Activated gamma-delta T cell treated with Interleukin-2 at 50 U/mL for 16 hours (primary cell): ENCODE results near the gene DXO.
"Not testable (repeated sequence)": the region's sequence is repeated elsewhere in the genome, so short reads cannot be mapped to it uniquely, and the experiment has no call there.

Experiments used
- DNase-seq: peaks from one replicate; pipeline ENCODE4 v3.0.0-alpha.2; 2020

DXO gene

DNA sequence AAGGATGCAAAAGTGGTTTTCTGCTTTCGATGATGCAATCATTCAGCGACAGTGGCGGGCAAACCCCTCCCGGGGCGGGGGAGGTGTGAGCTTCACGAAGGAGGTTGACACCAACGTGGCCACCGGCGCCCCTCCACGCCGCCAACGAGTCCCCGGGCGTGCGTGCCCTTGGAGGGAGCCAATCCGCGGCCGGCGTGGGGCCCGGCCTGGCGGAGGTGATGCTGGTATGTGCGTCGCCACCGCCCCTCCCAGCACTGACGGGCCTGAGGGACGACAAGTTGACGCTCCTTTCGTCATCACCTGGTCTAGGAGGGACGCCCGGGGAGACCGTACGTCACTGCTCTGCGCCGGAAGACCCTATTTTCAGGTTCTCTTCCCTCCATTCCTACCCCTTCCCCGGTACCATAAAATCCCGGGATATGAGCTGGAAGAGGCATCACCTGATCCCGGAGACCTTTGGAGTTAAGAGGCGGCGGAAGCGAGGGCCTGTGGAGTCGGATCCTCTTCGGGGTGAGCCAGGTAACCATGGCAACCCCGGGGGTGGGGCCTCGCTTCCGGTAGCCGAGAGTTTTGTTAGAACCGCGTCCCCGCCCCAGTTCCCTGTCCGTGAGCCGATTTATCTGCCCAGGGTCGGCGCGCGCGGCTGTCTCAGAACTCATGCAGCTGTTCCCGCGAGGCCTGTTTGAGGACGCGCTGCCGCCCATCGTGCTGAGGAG is at the start of gene DXO:
Gene DXO (minus strand): TSS at position 146 of the 716 bp plus-strand sequence. CDS start 463 bp downstream, outside the sequence.
- DNase-seq, result peak; percentile 94

DNA sequence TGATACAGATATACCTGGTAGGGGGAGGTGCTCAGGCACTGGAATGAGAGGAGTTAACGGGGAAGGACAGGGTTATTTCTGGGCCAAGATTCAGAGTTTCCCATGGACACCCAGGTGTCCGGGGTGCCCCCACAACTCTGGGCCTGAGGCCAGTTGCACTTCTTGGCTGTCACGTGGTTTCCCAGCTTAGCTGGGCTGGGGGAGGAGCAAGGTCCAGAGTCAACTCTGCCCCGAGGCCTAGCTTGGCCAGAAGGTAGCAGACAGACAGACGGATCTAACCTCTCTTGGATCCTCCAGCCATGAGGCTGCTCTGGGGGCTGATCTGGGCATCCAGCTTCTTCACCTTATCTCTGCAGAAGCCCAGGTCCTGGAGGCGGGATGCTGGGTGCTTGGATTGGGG is 42.6 kb upstream of the DXO start, which contains the start of gene C4B:
Gene C4B (plus strand): TSS at position 249 of the 400 bp plus-strand sequence. CDS start 51 bp downstream, at position 300.
- not testable (repeated sequence) for DNase-seq

DNA sequence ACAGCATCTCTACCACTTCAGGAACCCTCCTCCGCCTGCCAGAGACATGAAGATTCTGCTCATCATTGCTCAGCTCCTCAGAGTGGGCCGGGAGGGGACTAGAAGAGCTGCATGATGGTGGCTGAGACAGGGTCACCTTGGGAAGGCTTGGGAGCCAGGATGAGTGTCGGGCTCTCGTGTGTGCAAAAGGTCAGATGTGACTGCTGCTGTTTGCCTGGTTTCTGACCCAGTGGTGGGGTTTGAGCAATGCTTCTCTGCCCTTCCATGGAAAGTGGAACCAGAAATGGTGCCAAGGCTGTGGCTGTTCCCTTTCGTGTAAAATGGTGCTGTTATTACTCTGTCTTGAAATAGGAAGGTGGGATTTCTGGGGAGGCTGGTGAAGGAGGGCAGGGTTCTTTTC is 41.8 kb upstream of the DXO start:
- not testable (repeated sequence) for DNase-seq

DNA sequence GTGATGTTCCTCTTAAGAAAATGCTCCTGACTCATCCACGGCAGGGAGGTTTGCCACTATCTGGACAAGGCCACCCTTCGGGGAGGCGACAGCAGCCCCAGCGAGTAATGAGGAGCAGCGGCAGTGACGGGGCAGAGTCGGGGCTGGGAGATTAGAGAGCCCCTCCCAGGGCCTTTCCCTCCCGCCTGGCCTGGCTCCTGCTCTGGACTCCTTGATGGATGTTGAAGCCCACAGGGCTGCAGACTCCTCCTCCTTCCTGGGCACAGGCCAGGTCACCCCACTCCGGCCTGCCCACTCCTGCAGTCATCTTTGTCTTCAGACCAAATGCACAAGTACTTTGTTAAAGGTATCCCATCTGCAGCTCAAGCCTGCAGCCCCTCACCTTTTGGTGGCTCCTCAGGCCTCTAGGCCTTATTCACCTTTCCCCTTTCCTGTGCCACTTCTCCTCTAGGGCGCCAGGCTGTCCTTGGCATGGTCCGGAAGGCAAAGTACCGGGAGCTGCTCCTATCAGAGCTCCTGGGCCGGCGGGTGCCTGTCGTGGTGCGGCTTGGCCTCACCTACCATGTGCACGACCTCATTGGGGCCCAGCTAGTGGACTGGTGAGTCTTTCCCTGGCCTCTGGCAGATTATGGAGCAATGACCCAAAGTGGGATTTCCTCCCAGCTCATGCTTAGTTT is 41.1 kb upstream of the DXO start:
- not testable (repeated sequence) for DNase-seq

DNA sequence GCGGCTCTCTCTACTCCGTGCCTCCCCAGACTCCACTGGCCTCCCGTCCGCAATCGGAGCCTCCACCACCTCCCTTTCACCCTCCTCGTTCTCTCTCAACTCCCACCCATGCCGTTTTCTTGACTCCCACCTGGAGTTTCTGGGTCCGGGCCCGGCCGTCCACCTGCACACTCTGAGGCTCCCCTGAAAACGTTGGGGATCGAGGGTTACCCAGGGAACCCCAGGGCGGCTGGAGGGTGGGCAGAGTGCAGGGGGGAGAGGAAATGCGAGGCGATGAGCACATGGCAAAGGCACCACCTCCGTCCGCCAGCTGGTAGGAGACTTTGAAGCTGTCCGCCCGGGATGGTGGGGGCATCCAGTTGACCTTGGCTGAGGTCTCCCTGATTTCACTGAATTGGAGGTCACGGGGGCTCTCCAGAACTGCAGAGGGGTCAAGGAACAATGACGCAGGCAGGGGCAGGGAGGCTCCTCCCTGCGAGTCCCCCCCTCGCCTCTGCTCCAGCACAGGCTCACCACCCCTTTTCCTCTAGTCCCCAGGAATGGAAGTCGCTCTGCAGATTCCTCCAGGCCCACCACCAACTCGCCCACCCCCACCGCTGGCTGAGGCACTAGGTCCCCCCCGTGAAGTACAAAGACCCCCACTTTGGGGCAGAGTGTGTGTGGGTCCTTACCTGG is 39.1 kb upstream of the DXO start:
- not testable (repeated sequence) for DNase-seq

DNA sequence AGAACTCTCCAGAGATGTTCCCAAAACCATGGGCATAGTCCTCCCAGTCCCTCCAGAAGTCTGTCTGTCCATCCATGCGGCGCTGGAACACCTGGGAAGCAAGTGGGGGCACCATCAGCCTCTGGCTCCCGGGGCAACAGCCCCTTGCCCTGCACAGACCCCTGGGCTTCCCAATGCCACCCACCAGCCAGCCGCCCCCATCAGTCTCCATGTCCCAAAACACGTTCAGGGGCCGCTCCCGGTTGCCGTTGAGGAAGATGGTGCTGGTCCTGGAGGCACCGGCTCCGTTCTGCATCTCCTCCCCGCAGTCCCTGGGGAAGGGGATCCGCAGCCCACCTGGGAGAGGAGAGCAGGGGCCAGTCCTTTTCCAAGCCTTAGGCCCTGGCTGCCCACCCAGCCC is 37.6 kb upstream of the DXO start:
- not testable (repeated sequence) for DNase-seq

DNA sequence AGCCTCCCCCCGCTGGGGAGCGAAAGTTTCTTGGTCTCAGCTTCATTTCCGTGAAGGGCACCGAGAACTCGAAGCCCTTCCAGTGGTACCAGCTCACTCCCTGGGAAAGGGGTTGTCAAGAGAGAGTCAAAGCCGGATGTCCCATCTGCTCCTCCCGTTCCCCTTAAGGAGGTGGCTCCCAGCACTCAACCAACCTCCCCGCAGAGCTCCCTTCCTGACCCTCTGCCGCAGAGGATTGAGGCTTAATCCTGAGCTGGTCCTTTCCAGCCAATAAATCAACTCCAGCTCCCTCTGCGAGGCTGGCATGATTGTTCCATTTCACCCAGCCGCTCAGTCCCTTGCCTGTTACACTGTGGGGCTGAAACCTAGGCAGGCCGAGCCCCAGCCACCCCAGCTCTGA is 36.7 kb upstream of the DXO start:
- DNase-seq, result not testable (repeated sequence)

DNA sequence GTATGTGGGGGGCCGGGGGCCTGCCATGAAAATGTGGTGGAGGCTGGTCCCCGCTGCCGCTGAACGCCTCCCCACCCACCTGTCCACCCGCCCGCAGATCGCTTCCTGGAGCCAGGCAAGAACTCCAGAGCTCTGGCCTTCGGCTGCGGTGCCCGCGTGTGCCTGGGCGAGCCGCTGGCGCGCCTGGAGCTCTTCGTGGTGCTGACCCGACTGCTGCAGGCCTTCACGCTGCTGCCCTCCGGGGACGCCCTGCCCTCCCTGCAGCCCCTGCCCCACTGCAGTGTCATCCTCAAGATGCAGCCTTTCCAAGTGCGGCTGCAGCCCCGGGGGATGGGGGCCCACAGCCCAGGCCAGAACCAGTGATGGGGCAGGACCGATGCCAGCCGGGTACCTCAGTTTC is 36.1 kb upstream of the DXO start:
- DNase-seq, result not testable (repeated sequence)

DNA sequence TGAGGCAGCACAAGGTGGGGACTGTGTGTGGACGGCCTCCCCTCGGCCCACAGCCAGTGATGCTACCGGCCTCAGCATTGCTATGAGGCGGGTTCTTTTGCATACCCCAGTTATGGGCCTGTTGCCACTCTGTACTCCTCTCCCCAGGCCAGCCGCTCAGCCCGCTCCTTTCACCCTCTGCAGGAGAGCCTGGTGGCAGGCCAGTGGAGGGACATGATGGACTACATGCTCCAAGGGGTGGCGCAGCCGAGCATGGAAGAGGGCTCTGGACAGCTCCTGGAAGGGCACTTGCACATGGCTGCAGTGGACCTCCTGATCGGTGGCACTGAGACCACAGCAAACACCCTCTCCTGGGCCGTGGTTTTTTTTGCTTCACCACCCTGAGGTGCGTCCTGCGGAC is 35.1 kb upstream of the DXO start:
- DNase-seq, result not testable (repeated sequence)

DNA sequence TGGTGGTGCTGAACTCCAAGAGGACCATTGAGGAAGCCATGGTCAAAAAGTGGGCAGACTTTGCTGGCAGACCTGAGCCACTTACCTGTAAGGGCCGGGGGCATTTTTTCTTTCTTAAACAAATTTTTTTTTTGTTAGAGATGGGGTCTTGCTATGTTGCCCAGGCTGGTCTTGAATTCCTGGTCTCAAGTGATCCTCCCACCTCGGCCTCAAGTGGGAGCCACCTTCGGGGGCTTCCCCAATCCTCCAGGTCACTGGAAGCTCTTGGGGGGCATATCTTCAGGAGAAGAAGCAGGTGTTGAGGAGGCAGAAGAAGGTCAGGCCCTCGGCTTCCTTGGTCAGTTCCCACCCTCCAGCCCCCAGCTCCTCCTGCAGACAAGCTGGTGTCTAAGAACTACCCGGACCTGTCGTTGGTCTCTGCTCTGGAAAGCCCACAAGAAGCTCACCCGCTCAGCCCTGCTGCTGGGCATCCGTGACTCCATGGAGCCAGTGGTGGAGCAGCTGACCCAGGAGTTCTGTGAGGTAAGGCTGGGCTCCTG is 34.1 kb upstream of the DXO start:
- not testable (repeated sequence) for DNase-seq

DNA sequence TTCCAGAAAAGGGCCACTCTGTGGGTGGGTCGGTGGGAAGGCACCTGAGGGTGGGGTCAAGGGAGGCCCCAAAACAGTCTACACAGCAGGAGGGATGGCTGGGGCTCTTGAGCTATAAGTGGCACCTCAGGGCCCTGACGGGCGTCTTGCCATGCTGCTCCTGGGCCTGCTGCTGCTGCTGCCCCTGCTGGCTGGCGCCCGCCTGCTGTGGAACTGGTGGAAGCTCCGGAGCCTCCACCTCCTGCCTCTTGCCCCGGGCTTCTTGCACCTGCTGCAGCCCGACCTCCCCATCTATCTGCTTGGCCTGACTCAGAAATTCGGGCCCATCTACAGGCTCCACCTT is 33.6 kb upstream of the DXO start:
- DNase-seq, result not testable (repeated sequence)

DNA sequence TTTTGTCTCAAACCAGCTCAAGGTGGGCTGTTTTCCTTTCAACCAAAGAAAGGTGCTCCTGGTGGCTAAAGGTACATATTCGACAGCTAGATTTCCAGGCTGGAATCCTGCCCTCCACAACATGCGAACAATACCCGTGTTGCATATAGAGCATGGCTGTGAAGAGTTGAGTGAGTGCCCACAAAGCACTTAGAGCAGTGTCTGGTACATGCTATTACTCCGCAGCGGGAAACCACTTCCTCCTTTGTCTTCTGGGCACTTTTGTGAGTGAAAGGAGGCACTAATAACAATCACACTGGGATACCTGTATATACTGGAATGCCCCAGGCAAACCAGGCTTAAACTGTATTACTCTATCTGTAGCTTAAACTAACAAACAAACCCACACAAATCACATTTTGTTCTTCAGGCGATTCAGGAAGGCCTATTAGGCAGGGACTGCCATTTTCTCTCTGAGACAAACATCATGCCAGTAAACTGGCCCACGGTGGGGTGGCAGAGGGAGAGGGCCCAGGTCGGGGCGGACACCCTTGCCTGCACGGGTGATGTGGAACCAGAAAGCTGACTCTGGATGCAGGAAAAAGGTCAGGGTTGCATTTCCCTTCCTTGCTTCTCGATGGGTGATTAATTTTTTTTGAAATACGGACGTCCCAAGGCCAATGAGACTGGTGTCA is 33.1 kb upstream of the DXO start:
- DNase-seq, result not testable (repeated sequence)

DNA sequence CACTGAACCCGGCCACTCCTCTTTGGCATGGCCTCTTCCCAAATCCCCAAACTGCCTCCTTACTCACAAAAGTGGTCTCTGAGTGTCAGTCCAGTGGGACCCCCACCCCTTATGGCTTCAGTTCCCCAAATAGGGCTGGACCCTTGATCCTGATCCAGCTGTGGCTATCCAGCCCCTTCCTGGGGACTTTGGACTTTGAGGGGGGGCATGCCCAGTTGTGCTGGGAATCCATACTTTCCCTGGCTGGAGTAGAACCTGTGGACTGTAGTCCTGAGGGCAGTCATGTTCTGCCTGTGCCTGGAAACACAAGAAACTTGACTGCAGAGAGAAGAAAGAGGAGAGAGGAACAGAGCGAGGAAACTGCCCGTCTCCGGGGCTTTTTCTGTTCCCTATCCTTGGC is 32.5 kb upstream of the DXO start:
- DNase-seq, result not testable (repeated sequence)

DNA sequence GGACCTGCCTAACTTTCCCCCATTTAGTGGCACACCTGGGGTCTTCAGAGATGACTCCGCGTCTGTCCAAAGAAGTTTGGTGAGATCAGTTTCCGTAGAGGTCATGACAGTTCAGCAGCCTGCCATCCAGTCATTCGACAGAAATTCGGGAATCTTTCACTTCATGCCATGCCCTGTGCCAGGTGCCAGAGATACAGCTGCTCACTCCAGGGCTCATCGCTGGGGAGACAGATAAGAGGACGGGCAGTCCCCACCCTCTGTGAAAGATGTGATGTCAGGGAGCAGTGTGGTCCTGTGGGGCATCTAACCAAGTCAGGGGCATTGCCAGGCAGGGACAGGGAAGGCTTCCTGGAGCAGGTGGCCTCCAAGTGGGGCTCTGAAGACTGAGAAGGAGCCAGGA is 31.4 kb upstream of the DXO start:
- not testable (repeated sequence) for DNase-seq

DNA sequence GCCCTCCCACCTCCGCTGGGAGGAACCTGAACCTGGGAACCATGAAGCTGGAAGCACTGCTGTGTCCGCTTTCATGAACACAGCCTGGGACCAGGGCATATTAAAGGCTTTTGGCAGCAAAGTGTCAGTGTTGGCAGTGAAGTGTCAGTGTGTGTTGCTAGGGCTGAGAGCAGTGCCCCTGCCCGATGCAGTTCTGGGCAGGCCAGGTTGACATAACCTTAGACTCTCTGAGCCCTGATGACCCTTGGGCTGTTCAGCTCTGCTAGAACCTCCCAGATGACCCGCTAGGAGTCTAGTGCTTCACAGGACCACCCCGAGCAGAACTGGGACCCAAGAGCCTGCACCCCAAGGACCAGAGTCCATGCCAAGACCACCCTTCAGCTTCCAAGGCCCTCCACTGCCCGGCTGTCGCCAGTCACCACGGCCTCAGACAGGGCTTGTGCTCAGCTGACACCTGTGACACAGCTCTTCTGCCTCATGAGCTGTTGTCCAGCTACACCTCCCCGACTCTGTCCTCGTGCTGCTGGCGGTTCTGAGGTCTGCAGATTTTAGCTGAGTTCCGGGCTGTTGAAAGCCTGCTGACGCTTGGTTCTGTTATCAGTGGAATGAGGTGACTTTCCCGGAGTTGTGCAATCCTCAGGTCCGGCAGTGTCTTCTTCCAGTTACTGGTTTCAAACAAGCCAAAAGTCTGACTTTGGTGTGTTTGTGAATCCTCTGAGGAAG is 30.8 kb upstream of the DXO start:
- DNase-seq, result not testable (repeated sequence)

DNA sequence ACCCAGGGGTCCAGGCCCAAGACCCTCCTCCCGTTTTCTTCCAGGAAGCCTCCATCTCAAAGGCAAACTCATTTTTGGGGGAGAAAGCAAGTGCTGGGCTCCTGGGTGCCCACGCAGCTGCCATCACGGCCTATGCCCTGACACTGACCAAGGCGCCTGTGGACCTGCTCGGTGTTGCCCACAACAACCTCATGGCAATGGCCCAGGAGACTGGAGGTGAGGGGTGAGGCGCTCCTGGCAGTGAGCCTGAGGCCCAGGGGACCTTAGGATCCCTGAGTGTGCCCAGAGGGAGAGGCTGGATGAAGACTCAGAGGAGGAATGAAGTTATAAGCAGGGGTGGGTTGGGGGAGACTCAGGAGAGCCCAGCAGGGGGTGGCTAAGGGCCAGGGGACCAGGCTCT is 24.4 kb upstream of the DXO start:
- not testable (repeated sequence) for DNase-seq

DNA sequence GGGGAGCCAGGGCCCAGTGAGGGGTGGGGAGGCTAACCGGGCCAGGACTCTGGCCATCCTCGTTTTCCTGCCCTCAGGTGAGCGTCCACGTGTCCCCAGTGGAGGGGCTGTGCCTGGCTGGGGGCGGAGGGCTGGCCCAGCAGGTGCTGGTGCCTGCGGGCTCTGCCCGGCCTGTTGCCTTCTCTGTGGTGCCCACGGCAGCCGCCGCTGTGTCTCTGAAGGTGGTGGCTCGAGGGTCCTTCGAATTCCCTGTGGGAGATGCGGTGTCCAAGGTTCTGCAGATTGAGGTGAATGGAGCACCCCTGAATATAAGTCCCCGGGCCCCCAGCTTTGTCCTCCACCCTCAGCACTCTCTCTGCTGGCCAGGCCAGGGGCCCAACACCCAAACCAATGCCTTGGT is 22.5 kb upstream of the DXO start:
- DNase-seq, result not testable (repeated sequence)

DNA sequence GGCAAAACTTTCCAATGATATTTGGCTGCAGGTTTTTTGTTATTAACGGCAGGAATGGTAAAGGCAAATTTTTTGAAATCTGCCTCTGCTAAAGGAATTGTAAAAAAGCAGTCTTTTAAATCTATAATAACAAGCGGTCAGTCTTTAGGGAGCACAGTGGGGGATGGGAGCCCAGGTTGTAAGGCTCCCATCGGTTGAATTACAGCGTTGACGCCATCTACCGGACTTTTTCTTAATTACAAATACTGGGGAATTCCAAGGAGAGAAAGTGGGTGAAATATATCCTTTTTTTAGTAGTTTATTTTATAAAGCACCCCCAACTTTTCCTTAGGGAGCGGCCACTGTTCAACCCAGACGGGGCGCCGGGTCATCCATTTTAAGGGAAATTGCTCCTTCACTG is 17.4 kb upstream of the DXO start:
- not testable (repeated sequence) for DNase-seq

DNA sequence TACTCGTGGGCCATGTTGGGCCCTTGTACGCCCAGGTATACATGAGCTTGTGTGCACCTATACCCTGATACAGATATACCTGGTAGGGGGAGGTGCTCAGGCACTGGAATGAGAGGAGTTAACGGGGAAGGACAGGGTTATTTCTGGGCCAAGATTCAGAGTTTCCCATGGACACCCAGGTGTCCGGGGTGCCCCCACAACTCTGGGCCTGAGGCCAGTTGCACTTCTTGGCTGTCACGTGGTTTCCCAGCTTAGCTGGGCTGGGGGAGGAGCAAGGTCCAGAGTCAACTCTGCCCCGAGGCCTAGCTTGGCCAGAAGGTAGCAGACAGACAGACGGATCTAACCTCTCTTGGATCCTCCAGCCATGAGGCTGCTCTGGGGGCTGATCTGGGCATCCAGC is 9.8 kb upstream of the DXO start, which contains the start of gene C4A:
Gene C4A (plus strand): TSS at position 314 of the 400 bp plus-strand sequence. CDS start 51 bp downstream, at position 365.
- DNase-seq, result not testable (repeated sequence)

DNA sequence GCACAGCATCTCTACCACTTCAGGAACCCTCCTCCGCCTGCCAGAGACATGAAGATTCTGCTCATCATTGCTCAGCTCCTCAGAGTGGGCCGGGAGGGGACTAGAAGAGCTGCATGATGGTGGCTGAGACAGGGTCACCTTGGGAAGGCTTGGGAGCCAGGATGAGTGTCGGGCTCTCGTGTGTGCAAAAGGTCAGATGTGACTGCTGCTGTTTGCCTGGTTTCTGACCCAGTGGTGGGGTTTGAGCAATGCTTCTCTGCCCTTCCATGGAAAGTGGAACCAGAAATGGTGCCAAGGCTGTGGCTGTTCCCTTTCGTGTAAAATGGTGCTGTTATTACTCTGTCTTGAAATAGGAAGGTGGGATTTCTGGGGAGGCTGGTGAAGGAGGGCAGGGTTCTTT is 9.1 kb upstream of the DXO start:
- DNase-seq, result not testable (repeated sequence)

DNA sequence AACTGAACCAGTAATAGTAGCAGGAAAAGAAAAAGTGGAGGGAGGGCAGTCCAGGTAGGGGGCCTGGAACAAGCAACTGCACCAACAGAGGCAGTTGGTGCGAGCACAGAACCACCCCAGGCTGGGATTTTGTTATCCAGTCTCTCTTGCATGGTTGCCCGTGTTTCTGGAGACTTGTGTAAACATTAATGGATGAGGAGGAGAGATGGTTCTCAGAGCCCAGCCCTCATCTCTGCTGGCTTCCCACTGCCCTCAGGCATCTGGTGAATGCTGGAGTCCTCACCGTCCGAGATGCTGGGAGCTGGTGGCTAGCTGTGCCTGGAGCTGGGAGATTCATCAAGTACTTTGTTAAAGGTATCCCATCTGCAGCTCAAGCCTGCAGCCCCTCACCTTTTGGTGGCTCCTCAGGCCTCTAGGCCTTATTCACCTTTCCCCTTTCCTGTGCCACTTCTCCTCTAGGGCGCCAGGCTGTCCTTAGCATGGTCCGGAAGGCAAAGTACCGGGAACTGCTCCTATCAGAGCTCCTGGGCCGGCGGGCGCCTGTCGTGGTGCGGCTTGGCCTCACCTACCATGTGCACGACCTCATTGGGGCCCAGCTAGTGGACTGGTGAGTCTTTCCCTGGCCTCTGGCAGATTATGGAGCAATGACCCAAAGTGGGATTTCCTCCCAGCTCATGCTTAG is 8.4 kb upstream of the DXO start:
- not testable (repeated sequence) for DNase-seq
